Stimulated activated CD4-positive, alpha-beta T cell treated with anti-CD3 and anti-CD28 coated beads, Interleukin-4, amount 100 ng/mL, for 24 hours (primary cell): Measurements from ENCODE around the gene ZMYND19.
"Not testable (repeated sequence)": the region's sequence is repeated elsewhere in the genome, so short reads cannot be mapped to it uniquely, and the experiment has no call there.

Experiments used
- DNase-seq: peaks from one replicate; pipeline ENCODE4 v3.0.0-alpha.2; 2020

Gene ZMYND19

DNA sequence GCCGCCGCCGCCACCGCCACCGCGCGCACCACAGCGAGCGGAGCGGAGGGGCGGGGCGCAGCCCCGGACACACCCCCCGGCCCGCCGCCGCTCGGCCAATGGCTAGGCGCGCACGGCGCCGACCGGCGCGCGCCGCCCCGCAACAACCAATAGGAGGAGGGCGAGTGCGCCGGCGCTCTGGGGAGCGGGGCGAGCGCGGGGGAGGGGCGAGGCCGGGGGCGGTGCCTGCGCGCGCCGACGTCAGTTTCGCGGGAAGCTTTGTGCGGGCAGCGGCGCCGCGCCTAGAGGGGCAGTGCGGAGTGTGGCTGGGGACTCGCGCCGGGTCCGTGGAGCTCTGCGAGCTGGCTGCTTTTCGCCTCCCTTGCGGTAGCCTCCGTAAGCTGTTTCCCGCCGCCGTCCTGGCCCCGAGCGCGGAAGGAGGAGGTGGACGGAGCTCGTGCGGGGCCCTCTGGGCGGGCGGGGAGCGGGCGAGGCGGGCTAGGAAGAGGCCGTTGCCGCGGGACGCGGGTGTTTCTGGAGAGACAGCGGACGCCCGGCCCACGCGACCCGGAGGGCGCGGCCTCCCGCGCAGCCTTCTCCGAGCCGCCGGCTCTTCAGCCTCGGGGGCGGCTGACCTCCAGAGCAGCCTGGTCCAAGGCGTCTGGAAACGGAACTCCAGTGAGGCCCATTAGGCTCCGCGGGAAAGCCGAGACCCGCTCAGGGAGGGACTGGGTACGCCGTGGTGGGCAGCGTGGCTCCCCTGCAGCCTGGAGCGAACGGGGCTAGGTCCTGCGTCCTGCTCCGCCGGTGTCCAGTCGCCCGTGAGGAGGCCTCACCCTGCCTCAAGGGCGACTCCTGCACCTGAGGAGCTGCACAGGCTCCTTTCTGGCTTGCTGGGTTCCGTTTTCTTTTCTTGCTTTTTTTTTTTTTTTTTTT is at the start of gene ZMYND19:
TSS of gene ZMYND19 (minus strand) at position 44 of the 915 bp plus-strand sequence. CDS start 249 bp downstream, outside the sequence.
- DNase-seq: peak; percentile 88

DNA sequence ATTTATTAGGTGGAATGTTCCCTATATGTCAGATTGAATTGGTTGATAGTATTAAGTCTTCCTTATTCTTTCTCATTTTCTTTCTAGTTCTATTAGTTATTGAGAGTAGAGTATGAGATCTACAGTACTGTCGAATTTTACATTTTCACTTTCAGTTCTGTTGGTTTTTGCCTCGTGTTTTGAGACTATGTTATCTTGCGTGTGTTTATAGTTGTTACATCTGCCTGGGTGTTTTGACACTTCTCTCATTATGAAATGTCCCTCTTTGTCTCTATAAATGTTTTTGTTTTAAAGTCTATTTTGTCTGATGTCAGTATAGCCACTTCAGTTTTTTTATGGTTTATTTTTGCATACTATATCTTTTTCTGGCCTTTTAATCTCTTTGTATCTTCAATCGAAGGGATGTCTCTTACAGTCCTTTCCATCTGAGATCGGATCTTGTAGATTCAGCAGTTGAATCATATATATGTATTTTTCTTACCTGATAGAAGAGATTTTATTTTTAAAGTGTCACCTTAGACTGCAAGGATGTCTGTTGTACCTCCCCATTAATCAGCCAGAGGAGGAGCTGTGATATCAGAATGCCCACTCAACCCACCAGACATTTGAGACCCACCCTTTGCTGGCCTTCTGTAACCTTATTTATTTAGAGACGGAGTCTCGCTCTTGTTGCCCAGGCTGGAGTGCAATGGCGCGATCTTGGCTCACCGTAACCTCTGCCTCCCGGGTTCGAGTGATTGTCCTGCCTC is 49.2 kb upstream of the ZMYND19 start:
- DNase-seq: no peak

DNA sequence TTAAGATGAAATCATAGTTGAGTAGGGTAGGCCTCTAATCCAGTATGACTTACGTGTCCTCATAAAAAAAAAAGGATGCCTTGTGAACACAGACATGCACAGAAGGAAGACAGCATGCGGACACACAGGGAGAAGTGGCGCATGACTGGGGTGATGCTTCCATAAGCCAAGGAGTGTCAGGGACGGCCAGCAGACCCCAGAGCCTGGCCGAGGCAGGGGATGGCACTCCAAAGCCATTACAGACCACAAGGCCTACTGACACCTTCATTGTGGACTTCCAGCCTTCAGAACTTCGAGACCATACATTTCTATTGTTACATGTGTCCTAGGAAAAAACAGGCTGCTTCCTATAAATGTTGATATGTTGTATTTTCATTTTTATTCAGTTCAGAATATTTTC is 48.4 kb upstream of the ZMYND19 start:
- no peak for DNase-seq

DNA sequence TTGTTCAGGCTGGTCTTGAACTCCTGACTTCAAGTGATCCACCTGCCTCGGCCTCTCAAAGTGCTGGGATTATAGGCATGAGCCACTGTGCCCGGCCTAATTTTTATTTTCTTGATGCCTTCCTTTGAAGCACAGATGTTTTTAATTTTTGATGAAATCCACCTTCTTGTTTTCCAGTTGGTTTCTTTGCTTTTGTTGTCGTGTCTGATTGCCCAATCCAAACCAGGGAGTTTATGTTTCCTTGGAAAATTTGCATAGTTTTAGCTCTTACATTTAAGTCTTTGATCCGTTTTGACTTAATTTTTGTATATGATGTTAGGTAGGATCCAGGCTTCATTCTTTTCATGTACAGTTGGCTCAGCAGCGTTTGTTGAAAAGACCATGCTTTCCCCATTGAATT is 43.7 kb upstream of the ZMYND19 start:
- DNase-seq: no peak

- no peak for DNase-seq
Measured at GRCh38 chr9:137632230-137633161, 42.2 kb upstream of the ZMYND19 start.

DNA sequence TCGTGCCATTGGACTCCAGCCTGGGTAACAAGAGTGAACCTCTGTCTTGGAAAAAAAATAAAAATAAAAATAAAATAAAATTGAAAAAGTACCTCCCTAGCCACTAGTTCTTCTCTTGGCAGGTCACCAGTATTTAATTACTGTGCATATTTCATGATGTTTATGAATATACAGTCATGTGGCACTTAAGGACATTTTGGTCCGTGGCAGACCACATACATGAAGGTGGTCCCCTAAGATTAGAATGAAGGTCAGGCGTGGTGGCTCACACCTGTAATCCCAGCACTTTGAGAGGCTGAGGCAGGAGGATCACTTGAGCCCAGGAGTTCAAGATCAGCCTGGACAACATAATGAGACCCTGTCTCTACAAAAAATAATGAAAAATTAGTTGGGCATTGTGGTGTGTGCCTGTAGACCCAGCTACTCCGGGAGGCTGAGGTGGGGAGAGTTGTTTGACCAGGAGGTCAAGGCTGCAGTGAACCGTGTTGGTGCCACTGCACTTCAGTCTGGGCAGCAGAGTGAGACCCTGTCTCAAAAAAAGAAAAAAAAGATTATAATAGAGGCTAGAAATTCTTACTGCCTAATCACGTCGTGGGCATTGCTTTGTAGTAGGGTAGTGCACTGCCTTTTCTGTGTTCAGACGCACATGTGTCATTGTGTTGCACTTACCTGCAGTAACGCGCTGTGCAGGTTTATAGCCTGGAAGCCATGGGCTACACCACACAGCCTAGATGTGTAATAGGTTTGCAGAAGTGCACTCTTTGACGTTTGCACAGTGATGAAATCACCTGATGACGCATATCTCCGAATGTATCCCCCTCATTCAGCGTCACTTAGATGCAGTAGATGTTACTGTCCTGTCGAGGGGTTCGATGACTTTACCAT is 41.3 kb upstream of the ZMYND19 start:
- DNase-seq: no peak

DNA sequence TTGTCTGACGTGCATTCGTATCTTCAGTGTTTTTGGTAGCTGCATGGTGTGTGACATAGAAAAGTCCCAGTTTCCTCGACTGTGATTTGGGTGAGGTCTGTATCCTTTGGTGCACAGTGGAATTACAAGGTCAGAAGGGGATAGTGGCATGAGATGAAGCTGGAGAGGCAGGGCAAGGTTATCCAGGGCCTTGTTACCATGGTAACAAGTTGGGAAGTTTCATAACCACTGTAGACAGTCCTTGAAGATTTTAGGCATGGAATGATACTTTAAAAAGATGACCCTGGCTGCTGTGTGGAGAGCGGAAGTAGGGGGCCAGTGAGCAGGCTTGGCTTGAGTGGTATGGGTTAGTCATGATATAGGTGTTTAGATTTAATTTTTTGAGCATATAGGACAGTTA is 40.4 kb upstream of the ZMYND19 start:
- DNase-seq: no peak

DNA sequence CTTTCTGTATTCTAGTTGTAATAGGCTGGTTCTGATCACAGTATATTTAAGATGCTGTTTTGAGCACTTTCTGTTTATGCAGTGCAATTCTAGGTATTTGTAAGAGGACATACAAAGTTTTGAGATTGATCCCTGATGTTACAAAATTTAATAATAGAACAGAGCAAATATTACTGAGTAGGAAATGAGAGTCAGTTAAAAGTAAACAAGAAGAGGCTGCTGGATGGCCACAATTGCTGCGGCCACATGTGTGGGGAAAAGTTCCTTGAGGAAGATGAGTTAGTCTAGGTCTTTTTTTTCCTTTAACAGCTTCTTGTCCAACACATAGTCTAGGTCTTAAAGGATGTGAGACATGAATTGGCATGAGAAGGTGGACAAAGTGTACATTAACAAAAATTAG is 39.8 kb upstream of the ZMYND19 start:
- DNase-seq: no peak

DNA sequence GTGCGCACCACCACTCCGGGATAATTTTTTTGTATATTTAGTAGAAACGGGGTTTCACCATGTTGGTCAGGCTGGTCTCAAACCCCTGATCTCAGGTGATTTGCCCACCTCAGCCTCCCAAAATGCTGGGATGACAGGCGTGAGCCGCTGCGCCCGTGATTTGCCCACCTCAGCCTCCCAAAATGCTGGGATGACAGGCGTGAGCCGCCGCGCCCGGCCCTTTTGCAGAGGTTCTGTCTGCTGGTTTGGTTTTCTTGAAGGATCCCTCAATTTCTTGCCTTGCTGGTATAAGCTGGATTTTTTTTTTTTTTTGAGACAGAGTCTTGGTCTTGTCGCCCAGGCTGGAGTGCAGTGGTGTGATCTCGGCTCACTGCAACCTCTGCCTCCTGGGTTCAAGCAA is 37.1 kb upstream of the ZMYND19 start:
- not testable (repeated sequence) for DNase-seq

GRCh38 chr9:137626464-137626863 is 36.2 kb upstream of the ZMYND19 start:
- no peak for DNase-seq

- DNase-seq: not testable (repeated sequence)
Measured at GRCh38 chr9:137622211-137622610, 31.9 kb upstream of the ZMYND19 start.

- DNase-seq: peak; percentile 32
Measured at GRCh38 chr9:137621131-137621757, 30.9 kb upstream of the ZMYND19 start.

DNA sequence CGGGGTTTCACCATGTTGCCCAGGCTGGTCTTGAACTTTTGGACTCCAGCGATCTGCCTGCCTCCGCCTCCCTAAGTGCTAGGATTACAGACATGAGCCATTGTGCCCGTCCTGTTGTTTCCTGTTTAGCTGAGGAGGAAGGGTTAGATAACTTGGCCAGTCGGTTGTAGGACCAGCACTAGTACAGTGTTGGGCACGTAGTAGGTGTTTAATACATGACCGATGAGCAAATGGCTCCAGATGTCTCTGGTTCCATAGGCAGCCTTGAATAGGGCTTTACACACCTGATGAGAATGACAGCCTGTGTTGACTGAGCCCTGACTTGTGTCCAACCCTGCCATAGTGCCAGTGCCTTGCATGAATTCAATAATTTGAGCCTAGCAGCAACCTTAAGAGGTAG is 30.3 kb upstream of the ZMYND19 start:
- DNase-seq: no peak

DNA sequence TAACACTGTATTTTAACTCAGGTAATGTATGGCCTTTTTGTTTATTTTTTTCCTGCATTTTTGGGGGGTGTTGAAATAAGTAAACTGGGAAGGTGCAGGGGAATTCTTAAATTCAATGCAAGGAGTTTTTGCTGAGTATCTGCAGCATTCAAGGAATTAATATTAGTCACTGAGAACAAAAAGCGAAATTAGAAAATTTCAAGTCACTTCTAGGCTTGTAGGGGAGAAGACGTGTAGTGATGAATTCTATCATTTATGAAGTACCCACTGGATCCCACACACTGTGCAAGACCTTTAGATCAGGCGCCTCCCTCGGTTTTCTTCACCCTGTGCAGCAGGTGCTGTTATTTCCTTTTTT is 29.7 kb upstream of the ZMYND19 start:
- no peak for DNase-seq

- peak; percentile 42 for DNase-seq
Measured at GRCh38 chr9:137619240-137620047, 29.1 kb upstream of the ZMYND19 start.

DNA sequence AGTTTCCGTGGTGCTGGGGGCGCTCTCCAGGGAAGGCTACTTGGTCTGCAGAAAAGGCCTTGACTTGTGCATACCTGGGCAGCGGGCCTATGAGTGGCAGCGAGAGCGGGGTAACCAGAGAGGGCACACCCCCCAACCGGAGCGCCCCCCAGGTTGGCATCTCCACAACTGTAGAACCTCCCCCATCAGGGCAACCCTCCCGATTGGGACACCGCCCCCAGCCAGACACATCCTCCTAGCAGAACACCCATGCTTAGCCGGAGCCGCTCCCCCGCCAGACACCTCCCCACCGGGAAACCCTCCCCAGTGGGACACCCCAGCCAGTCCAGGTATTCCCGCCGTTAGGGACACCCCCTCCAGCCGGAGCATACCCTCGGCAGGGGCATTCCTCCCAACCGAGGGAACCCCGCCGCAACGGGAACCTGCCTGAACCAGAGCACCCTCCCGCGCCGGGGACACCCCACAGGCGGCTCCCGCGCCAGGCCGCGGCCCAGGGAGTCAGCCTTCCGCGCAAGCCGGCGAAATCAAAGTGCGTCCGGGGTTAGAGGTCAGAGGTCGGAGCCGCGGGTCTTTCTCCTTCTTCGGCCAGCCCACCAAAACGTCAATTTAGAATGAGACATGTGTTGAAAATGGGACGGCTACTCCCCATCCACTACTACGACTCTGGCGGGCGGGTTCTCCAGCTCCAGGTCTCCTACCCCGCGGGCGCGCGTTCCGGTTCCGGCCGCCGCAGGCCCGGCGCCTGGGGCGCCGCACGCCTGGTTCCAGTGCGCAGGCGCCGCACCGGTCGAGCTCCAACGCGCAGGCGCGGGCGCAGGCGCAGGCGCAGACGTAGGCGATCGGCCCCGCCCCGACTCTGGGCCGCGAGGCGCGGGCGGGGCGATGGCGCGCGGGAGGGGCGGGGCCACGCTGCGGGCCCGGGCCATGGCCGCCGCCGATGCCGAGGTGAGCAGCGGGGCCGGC is 28.1 kb upstream of the ZMYND19 start, which contains the start of gene EHMT1:
TSS of gene EHMT1 (plus strand) at position 901 of the 963 bp plus-strand sequence. CDS start at position 925, 24 bp downstream.
- DNase-seq: peak; percentile 87

DNA sequence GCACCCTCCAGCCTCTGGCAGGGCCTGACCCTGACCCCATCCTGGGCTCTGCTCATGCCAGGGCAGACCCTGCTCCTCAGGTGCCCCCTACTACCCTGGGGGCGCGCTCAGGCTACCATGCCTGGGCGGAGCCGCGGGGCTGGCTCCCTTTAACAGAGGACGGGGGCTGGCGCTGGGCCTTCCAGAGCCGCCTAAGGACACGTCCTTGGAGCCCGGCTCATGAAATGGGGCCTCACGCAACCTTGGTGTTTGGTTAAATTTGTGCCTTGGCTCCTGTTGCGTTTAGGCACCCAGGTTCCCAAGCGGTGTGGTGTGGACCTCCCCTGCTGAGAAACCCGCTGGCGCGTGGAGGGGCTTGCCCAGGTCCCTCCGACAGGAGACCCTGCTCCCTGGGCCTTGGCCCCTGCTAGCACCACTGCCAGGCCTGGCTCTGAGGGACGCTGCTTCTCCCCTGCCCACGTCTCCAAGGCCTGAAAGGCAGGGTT is 25.1 kb upstream of the ZMYND19 start:
- DNase-seq: no peak

DNA sequence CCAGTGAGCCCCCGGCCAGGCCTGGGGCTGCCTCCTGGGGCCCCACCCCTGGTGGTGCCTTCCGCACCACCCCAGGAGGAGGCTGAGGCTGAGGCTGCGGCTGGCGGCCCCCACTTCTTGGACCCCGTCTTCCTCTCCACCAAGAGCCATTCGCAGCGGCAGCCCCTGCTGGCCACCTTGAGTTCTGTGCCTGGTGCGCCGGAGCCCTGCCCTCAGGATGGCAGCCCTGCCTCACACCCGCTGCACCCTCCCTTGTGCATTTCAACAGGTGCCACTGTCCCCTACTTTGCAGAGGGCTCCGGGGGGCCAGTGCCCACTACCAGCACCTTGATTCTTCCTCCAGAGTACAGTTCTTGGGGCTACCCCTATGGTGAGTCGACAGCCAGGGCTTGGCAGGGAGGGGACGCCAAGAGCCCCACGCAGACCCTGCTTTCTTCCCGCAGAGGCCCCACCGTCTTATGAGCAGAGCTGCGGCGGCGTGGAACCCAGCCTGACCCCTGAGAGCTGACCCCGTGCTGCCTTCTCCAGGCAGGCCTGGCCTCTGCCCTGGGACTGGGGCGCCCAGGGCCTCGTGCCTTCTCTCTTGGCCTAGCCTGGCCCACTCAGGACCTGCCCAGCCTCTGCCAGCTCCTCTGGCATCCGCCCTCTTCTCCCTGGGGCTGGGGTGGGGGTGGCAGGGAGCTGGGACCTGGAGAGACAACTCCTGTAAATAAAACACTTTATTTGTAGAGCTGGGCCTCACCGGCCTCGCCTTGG is 24.5 kb upstream of the ZMYND19 start:
- no peak for DNase-seq
